Measurements from ENCODE around the gene UBTFL1. TPM values are rescaled to one million over a fixed set of nuclear protein-coding genes. Genes with fewer than 3 reads are reported as not detected.

The UBTFL1 gene
- total and polyA plus RNA-seq, 3 donors from 2014 or later, result 0.55 TPM; not detected in 2

DNA sequence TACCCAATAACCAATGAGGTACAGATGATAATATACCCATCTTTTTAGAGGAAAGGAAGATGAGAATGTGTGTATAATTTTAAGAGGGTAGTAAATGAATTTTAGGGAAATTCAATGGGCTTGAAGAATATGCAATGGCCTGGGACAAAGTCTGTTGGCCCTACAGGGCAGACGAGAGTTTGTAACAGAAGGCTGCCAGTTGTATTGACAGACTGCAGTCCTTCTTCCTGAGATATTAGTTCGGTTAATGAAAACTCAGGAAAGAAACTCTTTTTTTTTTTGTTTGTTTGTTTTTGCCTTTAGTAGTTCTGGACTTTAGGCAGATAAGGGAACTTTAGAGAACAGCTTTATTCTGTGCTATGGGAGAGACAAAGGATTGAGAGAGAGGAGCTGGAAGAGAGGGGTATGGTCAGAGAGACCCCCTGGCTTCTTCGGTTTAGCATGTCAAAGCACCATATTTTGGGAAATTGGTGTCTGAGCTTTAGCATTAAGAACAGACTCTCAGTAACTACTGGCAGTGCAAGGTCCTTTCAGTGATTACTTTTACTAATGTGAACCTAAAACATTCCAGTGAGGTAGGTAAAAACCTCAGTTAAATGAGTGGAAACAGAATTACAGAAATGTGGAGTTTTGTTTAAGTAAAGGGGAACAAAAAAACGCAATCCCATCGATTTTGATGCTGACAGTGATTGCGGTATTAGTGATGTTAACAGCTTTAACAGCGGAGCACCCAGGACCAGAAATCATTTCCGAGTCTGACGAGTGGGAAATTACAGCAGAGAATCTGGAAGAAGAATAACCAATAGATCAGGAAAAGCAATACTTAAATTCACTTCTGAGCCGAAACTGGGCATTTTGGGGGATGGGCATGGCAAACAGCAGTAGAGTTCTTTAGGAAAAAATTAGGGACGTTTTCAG is 48.1 kb downstream of the UBTFL1 start:
- no peak for TF ChIP-seq POLR2A (IDR thresholded peaks at IDR 0.05)
- TF ChIP-seq, protein P1, sequence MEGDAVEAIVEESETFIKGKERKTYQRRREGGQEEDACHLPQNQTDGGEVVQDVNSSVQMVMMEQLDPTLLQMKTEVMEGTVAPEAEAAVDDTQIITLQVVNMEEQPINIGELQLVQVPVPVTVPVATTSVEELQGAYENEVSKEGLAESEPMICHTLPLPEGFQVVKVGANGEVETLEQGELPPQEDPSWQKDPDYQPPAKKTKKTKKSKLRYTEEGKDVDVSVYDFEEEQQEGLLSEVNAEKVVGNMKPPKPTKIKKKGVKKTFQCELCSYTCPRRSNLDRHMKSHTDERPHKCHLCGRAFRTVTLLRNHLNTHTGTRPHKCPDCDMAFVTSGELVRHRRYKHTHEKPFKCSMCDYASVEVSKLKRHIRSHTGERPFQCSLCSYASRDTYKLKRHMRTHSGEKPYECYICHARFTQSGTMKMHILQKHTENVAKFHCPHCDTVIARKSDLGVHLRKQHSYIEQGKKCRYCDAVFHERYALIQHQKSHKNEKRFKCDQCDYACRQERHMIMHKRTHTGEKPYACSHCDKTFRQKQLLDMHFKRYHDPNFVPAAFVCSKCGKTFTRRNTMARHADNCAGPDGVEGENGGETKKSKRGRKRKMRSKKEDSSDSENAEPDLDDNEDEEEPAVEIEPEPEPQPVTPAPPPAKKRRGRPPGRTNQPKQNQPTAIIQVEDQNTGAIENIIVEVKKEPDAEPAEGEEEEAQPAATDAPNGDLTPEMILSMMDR (IDR thresholded peaks at IDR 0.05), result no peak
- 15% methylated on average over 11 of the region's 11 CpGs for WGBS, 2 donors

DNA sequence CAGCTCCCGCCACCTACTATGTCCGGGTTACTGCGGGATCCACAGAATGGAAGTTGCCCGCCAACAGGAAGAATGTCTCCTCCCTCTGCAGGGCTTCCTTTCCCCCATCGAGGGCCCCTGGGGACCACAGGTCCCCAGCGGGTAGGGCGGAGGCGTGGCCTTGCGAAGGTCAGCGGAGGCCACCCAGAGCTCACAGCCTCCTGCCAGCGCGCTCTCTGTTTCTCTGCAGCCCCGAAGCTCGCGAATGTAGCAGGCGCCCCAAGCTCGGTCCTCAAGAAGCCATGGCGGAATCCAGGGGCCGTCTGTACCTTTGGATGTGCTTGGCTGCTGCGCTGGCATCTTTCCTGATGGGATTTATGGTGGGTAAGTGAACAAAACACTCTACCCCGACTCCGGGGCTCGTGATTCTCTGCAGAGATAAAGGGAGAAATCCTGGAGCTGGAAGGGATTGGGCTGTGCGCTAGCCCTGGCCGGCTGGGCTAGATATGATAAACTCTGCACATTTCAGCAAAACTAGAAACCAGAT is 48.8 kb downstream of the UBTFL1 start, which contains the start of gene NAALAD2:
Gene NAALAD2 (plus strand): TSS at position 186 of the 526 bp plus-strand sequence. CDS start 96 bp downstream, at position 282.
- intact Hi-C loops (cut with DNase I; ENCODE audit: low total_unique reads), result no loop called here
- peak; percentile 87 for DNase-seq
- TF ChIP-seq POLR2A (IDR thresholded peaks at IDR 0.05), result no peak
- TF ChIP-seq, protein P1 (IDR thresholded peaks at IDR 0.05), result no peak
- WGBS, 2 donors, result 0% methylated on average over 10 to 25 of the region's 25 CpGs
- Histone ChIP-seq H3K36me3 (ENCODE audit: low read depth, missing control alignments) (no peaks in the 10 kb centered on the region), H3K27ac (peak within 1 kb of the TSS; percentile 47 to 55), H3K27me3 (no peaks in the 10 kb centered on the region), H3K4me1 (no peaks in the 10 kb centered on the region), H3K4me3 (peak within 1 kb of the TSS; percentile 46 to 70), H3K9me3 (no peaks in the 10 kb centered on the region)

More for the DNA sequence above, 48.1 kb downstream of the UBTFL1 start:
- Histone ChIP-seq H3K36me3 (ENCODE audit: low read depth, missing control alignments) (no peaks in the 10 kb centered on the region), H3K27ac (peak overlapping the region; percentile 47 to 55), H3K4me3 (peak overlapping the region; percentile 46 to 70), H3K4me1 (no peaks in the 10 kb centered on the region), H3K27me3 (no peaks in the 10 kb centered on the region), H3K9me3 (no peaks in the 10 kb centered on the region)
- intact Hi-C loops (cut with DNase I; ENCODE audit: low total_unique reads), result no loop called here
- no peak for DNase-seq

DNA sequence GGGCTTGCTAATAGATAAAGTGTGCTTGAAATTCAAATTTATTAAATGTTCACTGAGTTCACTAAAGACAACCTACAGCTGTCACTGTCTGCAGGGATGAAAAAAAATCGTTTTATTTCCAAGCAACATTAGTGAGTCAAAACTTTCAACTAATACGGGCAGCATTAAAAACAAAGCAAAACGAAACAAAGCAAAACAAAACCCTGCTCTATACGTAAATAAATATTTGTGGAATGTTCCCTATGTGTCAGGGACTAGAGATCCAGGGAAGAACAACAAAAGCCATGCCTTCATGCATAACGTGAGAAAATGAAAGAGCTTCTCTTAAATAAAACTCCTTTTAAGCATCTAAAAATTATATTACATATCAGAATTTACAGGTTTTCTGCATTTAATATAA is 49.3 kb downstream of the UBTFL1 start:
- 0 to 1% methylated on average over 5 of the region's 5 CpGs for WGBS, 2 donors
- H3K9me3 ChIP-seq, result no peaks in the 10 kb centered on the region
- intact Hi-C loops (cut with DNase I; ENCODE audit: low total_unique reads), result no loop called here
- peak overlapping the region; percentile 46 to 70 for H3K4me3 ChIP-seq
- H3K27me3 ChIP-seq, result no peaks in the 10 kb centered on the region
- TF ChIP-seq, protein P1 (IDR thresholded peaks at IDR 0.05), result no peak
- no peak for TF ChIP-seq POLR2A (IDR thresholded peaks at IDR 0.05)
- H3K27ac ChIP-seq, result peak overlapping the region; percentile 47 to 55
- H3K4me1 ChIP-seq, result no peaks in the 10 kb centered on the region
- no peak for DNase-seq
- H3K36me3 ChIP-seq (ENCODE audit: low read depth, missing control alignments), result no peaks in the 10 kb centered on the region

Small RNAs within 50 kb of the gene (small RNA-seq; reads per million reads assigned to genes)
- gene AP000827.1 (0 reads per million in 2 donors), gene RF00275 (0 reads per million in 2 donors)

Other genes with a start within 250 kb of the UBTFL1 start
- gene TRIM64B, start 207.5 kb upstream of the UBTFL1 start, total RNA-seq, result under 1 TPM in 1 of 2 donors, not detected in 1; 0.12 TPM
- not detected for gene TRIM64B, start 207.5 kb upstream of the UBTFL1 start, polyA plus RNA-seq (ENCODE audit: insufficient read depth, low read depth, low replicate concordance)
- not detected for gene TRIM49D1, start 163.7 kb upstream of the UBTFL1 start, total RNA-seq
- gene TRIM49D1, start 163.7 kb upstream of the UBTFL1 start, polyA plus RNA-seq (ENCODE audit: insufficient read depth, low read depth, low replicate concordance), result 0.20 TPM
- under 1 TPM in 1 of 2 donors, not detected in 1; 0.43 TPM for gene TRIM49D2, start 161.9 kb upstream of the UBTFL1 start, total RNA-seq
- gene TRIM49D2, start 161.9 kb upstream of the UBTFL1 start, polyA plus RNA-seq (ENCODE audit: insufficient read depth, low read depth, low replicate concordance), result not detected
- not detected for gene TRIM64, start 119.9 kb upstream of the UBTFL1 start, total RNA-seq
- gene TRIM64, start 119.9 kb upstream of the UBTFL1 start, polyA plus RNA-seq (ENCODE audit: insufficient read depth, low read depth, low replicate concordance), result not detected
- gene TRIM49C, start 54.8 kb upstream of the UBTFL1 start, total RNA-seq, result under 1 TPM in 1 of 2 donors, not detected in 1; 0.37 TPM
- gene TRIM49C, start 54.8 kb upstream of the UBTFL1 start, polyA plus RNA-seq (ENCODE audit: insufficient read depth, low read depth, low replicate concordance), result 0.18 TPM
- 10 to 100 TPM; 89.3 to 92.4 TPM for gene NAALAD2, start 48.7 kb downstream of the UBTFL1 start, total RNA-seq
- gene NAALAD2, start 48.7 kb downstream of the UBTFL1 start, polyA plus RNA-seq (ENCODE audit: insufficient read depth, low read depth, low replicate concordance), result 23.8 TPM
- gene CHORDC1, start 137.1 kb downstream of the UBTFL1 start, total RNA-seq, result 10 to 100 TPM; 46.8 to 65.6 TPM
- gene CHORDC1, start 137.1 kb downstream of the UBTFL1 start, polyA plus RNA-seq (ENCODE audit: insufficient read depth, low read depth, low replicate concordance), result 20.9 TPM

Measured in testis (tissue), 3 donors.